ENCODE measurements around the gene CTSD. TPM values are rescaled to one million over a fixed set of nuclear protein-coding genes. Genes with fewer than 3 reads are reported as not detected.

The CTSD gene
- total and polyA plus RNA-seq, 2 of the 4 experiments (the other 2 are of a cell fraction), result 39.8 to 166 TPM

DNA sequence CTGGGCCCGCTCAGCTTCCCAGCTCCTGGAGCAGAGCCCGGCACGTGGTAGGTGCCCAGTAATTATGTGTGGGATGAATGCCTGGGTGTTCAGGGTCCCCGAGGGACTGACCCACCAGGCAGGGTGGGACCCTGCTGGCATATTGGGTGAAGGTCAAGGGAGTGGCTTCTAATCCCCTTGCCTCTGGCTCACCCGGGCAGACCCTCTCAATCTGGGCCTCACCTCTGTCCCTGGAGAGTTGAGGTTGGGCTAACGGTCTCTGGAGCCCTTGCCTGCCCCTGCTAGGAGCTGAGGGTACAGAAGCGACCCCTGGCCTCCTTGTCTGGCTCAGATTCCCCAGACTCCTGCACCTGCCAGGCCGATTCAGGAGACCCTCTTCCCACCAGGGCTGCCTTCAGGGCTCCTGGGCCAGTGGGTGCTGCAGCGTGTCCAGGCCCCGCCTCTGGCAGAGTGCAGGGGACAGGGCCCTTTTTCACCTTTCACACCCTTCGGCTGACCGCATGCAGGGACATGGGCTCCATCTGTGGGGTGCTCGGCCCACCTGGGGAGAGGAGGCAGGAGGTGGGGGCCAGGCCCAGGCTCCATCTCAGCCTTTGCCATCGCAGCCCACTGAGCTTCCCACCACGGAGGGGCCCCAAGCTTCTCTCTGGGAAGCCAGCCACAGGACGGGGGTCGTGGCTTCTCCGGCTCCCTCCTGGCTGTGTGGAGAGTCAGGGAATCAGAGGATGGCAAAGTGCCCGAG is 3.8 kb upstream of the CTSD start (continued):
- TF ChIP-seq MAFK (IDR thresholded peaks at IDR 0.05; ENCODE audit: low read depth, low read length), result no peak

DNA sequence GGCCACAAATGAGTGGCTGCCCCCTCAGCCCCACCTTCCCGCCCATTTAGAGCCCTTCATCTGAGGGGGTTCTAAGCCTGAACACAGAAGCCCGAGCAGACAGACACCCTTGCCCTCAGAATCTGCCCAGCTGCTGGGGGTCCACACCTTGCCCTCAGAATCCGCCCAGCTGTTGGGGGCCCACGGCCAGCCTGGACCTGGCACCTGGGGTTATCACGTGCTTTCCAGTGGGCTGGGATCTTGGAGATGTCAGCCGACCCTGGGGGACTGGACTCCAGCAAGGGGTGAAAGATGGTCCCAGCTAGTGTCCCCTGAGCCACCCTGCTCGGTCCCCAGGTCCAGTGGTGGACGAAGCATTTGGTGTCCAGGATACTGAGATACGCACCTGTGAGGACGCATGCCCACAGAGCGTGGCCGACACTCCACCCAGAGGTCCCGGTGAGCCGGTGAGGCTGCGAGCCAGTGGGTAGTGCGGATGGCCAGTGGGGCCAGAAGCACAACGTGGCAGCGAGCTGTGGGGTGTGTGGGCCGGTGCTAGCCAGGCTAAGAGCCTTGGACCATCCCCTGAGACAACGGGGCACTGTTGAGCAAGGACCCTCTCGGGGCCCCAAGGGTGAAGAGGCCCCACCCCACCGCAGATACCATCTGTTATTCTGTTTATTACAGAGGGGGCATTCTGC is 3.1 kb upstream of the CTSD start:
- no peak overlapping the region for H4K8ac ChIP-seq (ENCODE audit: low read depth in 2 of 2, low read length in 2 of 2)
- CTCF ChIA-PET, result no interaction called here
- peaks cover 0 to 13% of the 10 kb centered on the region in 2 experiments; a peak in 2 of 4 replicates for H3K79me1 ChIP-seq (ENCODE audit: low read depth in 1 of 2, low read length in 2 of 2)
- in situ Hi-C loops (cut with MboI; ENCODE audit: low sequenced_read_pairs), result no loop called here
- H3K56ac ChIP-seq (ENCODE audit: extremely low read depth, insufficient read depth, low read length), result no peak overlapping the region
- no peaks in the 10 kb centered on the region for H3K27me3 ChIP-seq (ENCODE audit: control insufficient read depth, insufficient read depth, low read length)
- H4K91ac ChIP-seq (ENCODE audit: insufficient read depth, low read depth, low read length), result no peak overlapping the region
- H3K4me1 ChIP-seq (ENCODE audit: control insufficient read depth, insufficient read depth, low read length), result peaks cover 15% of the 10 kb centered on the region
- no peak overlapping the region for H3K14ac ChIP-seq (replicated peaks; ENCODE audit: low read depth, low read length)
- H2AK9ac ChIP-seq (replicated peaks; ENCODE audit: low read depth, low read length, poor library complexity), result no peak overlapping the region
- no peak for DNase-seq
- H4K5ac ChIP-seq (ENCODE audit: low read depth, low read length), result no peak overlapping the region
- H2BK5ac ChIP-seq (ENCODE audit: low read depth, low read length, poor library complexity, severe bottlenecking), result no peak overlapping the region
- no peaks in the 10 kb centered on the region; the same call in 1 of the 2 replicates for H4K20me1 ChIP-seq (ENCODE audit: insufficient read depth, low read length)
- no peak overlapping the region for H2BK15ac ChIP-seq (ENCODE audit: low read depth, low read length)
- no peak overlapping the region for H3K27ac ChIP-seq (ENCODE audit: insufficient read depth, low read length)
- no TSS peak for BruUV-seq (replicated peaks)
- no peak for ATAC-seq (ENCODE audit: low read depth)
- no peak overlapping the region for H2AK5ac ChIP-seq (ENCODE audit: low read depth, low read length)
- 0 out of 2 replicates have a peak, but pooled peaks cover 5% of the 10 kb centered on the region for H3K9me1 ChIP-seq (ENCODE audit: insufficient read depth, low read length)
- no peak overlapping the region for H3K4me2 ChIP-seq (ENCODE audit: low read depth, low read length)
- H3K18ac ChIP-seq (ENCODE audit: low read depth, low read length), result no peak overlapping the region
- dilution Hi-C loops (cut with HindIII; ENCODE audit: low sequenced_read_pairs, unreplicated experiment), result no loop called here
- 94% methylated on average over 8 of the region's 22 CpGs; no CpG with 5 or more reads in 1 of the 2 experiments for WGBS, 2 experiments (ENCODE audit: extremely low coverage in 2 of 2, insufficient read length in 1 of 2)
- H3K23ac ChIP-seq (ENCODE audit: low read depth, low read length), result no peak overlapping the region
- peak overlapping the region; percentile 58 for H2AFZ ChIP-seq (replicated peaks; ENCODE audit: low read length, poor library complexity)
- no peak overlapping the region for H2BK20ac ChIP-seq (ENCODE audit: low read depth, low read length)
- H3K4me3 ChIP-seq (ENCODE audit: insufficient read depth, low read depth, low read length), result no peak overlapping the region
- intact Hi-C loops (cut with micrococcal nuclease), result no loop called here
- POLR2A ChIA-PET (ENCODE audit: unreplicated experiment), result no interaction called here
- H3K9ac ChIP-seq (ENCODE audit: low read depth, low read length), result no peak overlapping the region
- H3K9me3 ChIP-seq (ENCODE audit: control insufficient read depth, insufficient read depth, low read length), result no peaks in the 10 kb centered on the region
- no peak overlapping the region for H3K4ac ChIP-seq (ENCODE audit: low read depth, low read length)
- H3K36me3 ChIP-seq (ENCODE audit: control insufficient read depth, insufficient read depth, low read length), result no peaks in the 10 kb centered on the region
- no peak overlapping the region for H2BK120ac ChIP-seq (ENCODE audit: low read depth, low read length)
- TF ChIP-seq CEBPB (IDR thresholded peaks at IDR 0.05; ENCODE audit: low read depth, low read length) (no peak), RFX5 (IDR thresholded peaks at IDR 0.05; ENCODE audit: low read depth, low read length) (no peak), MAFK (IDR thresholded peaks at IDR 0.05; ENCODE audit: low read depth, low read length) (no peak), CTCF (conservative IDR thresholded peaks at IDR 0.05; ENCODE audit: low read depth, low read length) (no peak), MAZ (IDR thresholded peaks at IDR 0.05; ENCODE audit: borderline replicate concordance, low read depth, low read length) (no peak), FOS (IDR thresholded peaks at IDR 0.05; ENCODE audit: low read depth, low read length) (no peak), CHD1 (IDR thresholded peaks at IDR 0.05; ENCODE audit: low read depth, low read length) (no peak), BHLHE40 (IDR thresholded peaks at IDR 0.05; ENCODE audit: low read depth, low read length) (no peak), RCOR1 (IDR thresholded peaks at IDR 0.05; ENCODE audit: insufficient replicate concordance, low read length) (no peak)
- TF ChIP-seq, protein P1, sequence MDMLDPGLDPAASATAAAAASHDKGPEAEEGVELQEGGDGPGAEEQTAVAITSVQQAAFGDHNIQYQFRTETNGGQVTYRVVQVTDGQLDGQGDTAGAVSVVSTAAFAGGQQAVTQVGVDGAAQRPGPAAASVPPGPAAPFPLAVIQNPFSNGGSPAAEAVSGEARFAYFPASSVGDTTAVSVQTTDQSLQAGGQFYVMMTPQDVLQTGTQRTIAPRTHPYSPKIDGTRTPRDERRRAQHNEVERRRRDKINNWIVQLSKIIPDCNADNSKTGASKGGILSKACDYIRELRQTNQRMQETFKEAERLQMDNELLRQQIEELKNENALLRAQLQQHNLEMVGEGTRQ (IDR thresholded peaks at IDR 0.05; ENCODE audit: low read depth, low read length), result no peak
- TF ChIP-seq, protein P2, sequence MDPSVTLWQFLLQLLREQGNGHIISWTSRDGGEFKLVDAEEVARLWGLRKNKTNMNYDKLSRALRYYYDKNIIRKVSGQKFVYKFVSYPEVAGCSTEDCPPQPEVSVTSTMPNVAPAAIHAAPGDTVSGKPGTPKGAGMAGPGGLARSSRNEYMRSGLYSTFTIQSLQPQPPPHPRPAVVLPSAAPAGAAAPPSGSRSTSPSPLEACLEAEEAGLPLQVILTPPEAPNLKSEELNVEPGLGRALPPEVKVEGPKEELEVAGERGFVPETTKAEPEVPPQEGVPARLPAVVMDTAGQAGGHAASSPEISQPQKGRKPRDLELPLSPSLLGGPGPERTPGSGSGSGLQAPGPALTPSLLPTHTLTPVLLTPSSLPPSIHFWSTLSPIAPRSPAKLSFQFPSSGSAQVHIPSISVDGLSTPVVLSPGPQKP (IDR thresholded peaks at IDR 0.05; ENCODE audit: borderline replicate concordance, low read depth, low read length), result no peak

All from IMR-90 (cell line).